ENCODE measurements around the gene TXNDC8. TPM values are rescaled to one million over a fixed set of nuclear protein-coding genes. Genes with fewer than 3 reads are reported as not detected.

Gene TXNDC8
- polyA plus RNA-seq, 3 donors = not detected

DNA sequence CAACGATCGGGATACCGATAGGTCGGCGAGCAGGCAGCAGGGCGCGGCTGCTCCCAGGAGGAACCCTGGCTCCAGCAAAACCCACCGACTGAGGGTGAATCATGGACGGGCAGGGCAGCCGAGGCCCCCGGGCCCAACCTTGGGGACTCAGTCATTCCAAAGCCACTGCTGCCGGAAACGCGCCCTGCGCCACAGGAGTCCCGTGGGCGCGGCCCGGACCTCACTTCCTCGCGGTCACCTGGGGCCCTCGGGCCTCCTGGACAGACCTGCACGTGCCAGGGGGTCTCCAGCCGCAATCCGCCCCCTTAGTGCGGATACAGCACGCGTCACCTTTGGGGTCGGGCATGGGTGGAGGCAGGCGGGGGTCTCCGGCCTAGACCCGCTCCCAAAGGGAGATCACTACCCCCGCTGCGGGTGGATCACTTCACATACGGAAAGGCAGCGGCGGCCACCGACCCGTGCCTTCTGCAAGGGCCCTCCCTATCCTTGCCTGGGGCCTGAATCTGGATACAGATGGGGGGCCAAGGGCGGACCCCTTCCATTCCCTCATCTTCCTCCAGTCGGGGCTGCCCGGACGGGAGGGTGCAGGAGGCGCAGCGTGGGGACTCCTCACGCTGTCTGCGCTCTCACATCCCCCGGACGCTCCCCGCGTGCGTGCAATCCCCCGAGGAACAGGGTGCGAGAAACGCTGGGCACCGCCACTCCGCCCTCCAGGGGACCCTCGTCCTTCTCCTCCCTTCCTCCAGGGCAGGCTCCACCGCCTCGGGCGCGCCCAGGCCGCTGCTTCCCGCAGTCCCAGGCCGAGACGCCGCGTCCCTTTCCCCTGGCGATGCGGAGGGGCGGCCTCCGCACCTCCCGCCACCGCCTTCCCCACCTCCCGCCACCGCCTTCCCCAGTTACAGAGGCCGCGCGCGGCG, 81.9 kb downstream of the TXNDC8 start:
- peak in 8 of 11 donors; percentile 15 to 49 (median 32) for DNase-seq (ENCODE audit: extremely low read depth in 1 of 11, low read depth in 9 of 11, low spot score in 4 of 11)

- peak in 4 of 11 donors; percentile 1 to 25 (median 18) for DNase-seq (ENCODE audit: extremely low read depth in 1 of 11, low read depth in 9 of 11, low spot score in 4 of 11)
Observed at GRCh38 chr9:110255034-110255462, 82.6 kb downstream of the TXNDC8 start.

DNA sequence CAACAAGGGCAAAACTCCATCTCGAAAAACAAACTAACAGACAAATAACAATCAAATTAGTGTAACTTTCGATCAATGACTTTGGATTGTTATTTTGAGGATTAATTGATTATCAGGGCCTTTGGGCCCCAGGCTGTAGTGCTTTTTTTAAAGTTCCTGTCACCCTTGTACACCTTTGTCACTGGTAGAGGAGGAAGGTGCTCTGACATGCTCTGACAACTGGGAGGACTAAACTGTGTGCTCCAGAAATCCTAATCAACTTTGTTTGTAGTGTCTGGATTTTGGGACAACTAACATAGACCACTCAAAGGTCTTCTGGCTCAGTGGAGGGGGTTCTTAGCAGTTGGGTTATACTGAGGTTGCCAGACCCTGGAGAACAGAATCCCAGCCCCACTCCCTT, 83.2 kb downstream of the TXNDC8 start:
- DNase-seq (ENCODE audit: extremely low read depth in 1 of 11, low read depth in 9 of 11, low spot score in 4 of 11) = no peak

Other genes with a start within 250 kb of the TXNDC8 start
- under 1 TPM; 0.30 to 0.69 (median 0.57) TPM for gene C9orf152, start 129.7 kb downstream of the TXNDC8 start, polyA plus RNA-seq (ENCODE audit: insufficient read length in 3 of 3)
- 100 to 1,000 TPM; 208 to 240 (median 208) TPM for gene TXN, start 81.4 kb downstream of the TXNDC8 start, polyA plus RNA-seq (ENCODE audit: insufficient read length in 3 of 3)
- gene SVEP1, start 241.9 kb upstream of the TXNDC8 start, polyA plus RNA-seq (ENCODE audit: insufficient read length in 3 of 3) = 10 to 100 TPM in 1 of 3 donors, 1 to 10 TPM in 2; 4.5 to 10.1 (median 6.8) TPM